ENCODE results near the gene EXOSC7. TPM values are rescaled to one million over a fixed set of nuclear protein-coding genes. Genes with fewer than 3 reads are reported as not detected.

Gene EXOSC7
- total RNA-seq, 1 experiment from 2014 or later = 88.7 TPM

DNA sequence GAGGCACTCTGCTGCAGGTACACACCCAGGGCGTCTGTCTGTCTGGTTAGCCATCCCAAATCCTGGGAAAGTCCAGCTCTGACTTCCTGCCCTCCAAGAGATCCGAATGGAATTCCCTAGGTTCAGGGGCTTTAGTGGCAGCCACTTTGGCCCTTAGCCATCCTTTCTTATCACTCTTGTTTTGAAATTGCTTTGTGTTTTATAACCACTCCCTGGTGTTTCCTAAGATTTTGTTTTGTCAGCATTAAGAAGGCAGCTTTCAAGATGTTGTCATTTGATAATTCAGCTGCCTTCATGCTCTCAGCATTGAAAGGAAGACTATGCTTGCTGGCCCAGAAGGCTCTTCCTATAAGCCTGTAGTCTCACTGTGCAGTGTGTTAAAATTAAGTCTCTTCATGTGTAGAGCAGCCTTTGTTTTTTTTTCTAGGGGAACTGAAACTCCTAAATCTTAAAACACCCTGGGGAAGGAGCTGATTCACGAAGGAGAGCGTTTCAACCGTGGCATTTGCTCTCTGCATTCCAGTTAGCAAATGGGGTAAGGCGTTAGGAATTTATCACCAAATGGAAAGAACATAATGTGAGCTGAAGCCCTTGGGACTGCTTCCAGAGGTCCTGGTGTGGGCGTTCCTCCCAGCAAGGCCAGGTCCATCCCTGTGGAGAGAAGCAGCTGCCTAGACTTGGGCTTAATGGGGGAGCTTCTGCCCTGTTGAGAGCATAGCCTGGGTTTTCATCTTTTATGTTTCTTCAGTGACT, 35.9 kb downstream of the EXOSC7 start:
- Histone ChIP-seq H3K56ac (ENCODE audit: insufficient read length, low read depth, low read length) (no peak overlapping the region), H3K4me1 (ENCODE audit: insufficient read depth, low read length) (no peaks in the 10 kb centered on the region), H4K8ac (replicated peaks; ENCODE audit: insufficient read length, low read depth, low read length) (no peak overlapping the region), H4K20me1 (ENCODE audit: control insufficient read depth, insufficient read depth, insufficient read length) (no peaks in the 10 kb centered on the region), H3K79me2 (ENCODE audit: insufficient read depth, low read length) (no peaks in the 10 kb centered on the region), H3K27ac (ENCODE audit: insufficient read length, low read depth, low read length) (no peak overlapping the region), H4K5ac (ENCODE audit: insufficient read length, low read depth, low read length) (no peak overlapping the region), H3K9ac (ENCODE audit: extremely low read depth, insufficient read length, low read length) (no peak overlapping the region), H3K27me3 (ENCODE audit: insufficient read depth, low read length) (no peaks in the 10 kb centered on the region), H3K9me3 (ENCODE audit: control insufficient read depth, low read depth, low read length) (no peaks in the 10 kb centered on the region), H3K14ac (ENCODE audit: insufficient read depth, low read length) (no peak overlapping the region), H3K4ac (ENCODE audit: low read depth, low read length) (no peak overlapping the region), H2BK20ac (ENCODE audit: low read depth, low read length, poor library complexity, severe bottlenecking) (no peak overlapping the region), H2BK5ac (ENCODE audit: insufficient read length, low read length) (no peak overlapping the region), H3K79me1 (ENCODE audit: insufficient read depth, low read depth, low read length, poor library complexity, severe bottlenecking) (no peaks in the 10 kb centered on the region), H2AK5ac (ENCODE audit: insufficient read length, low read length) (no peak overlapping the region), H3K18ac (ENCODE audit: insufficient read length, low read depth, low read length) (no peak overlapping the region), H3K23me2 (ENCODE audit: insufficient read length, low read depth, low read length, poor library complexity, severe bottlenecking) (no peaks in the 10 kb centered on the region), H3K23ac (ENCODE audit: insufficient read length, low read depth, low read length) (no peak overlapping the region), H2BK12ac (ENCODE audit: insufficient read length, low read depth, low read length) (no peak overlapping the region), H2BK15ac (ENCODE audit: low read depth, low read length) (no peak overlapping the region), H2BK120ac (ENCODE audit: low read depth, low read length, poor library complexity, severe bottlenecking) (no peak overlapping the region), H2AFZ (ENCODE audit: low read length) (no peak overlapping the region), H4K91ac (ENCODE audit: insufficient read length, low read depth, low read length) (no peak overlapping the region), H3K4me2 (ENCODE audit: insufficient read depth, insufficient read length, low read length) (no peak overlapping the region), H3T11ph (ENCODE audit: low read length) (no peak overlapping the region)
- no peak for DNase-seq
- WGBS (ENCODE audit: extremely low coverage, insufficient read length, low lambda C conversion rate) = no CpG with 5 or more reads among the region's 7 CpGs
- Mint-ChIP-seq H3K36me3 (ENCODE audit: insufficient read depth in 1 of 3, low read depth in 3 of 3) (peaks cover 34 to 58% (median 50%) of the 10 kb centered on the region in 3 experiments), H3K4me1 (peaks cover 6 to 8% of the 10 kb centered on the region in 2 experiments), H3K27ac (no peak overlapping the region; a peak in 1 of 7 replicates), H3K9me3 (no peaks in the 10 kb centered on the region), H3K4me3 (no peak overlapping the region), H3K27me3 (ENCODE audit: low read depth) (no peaks in the 10 kb centered on the region)
- TF ChIP-seq, protein P1, sequence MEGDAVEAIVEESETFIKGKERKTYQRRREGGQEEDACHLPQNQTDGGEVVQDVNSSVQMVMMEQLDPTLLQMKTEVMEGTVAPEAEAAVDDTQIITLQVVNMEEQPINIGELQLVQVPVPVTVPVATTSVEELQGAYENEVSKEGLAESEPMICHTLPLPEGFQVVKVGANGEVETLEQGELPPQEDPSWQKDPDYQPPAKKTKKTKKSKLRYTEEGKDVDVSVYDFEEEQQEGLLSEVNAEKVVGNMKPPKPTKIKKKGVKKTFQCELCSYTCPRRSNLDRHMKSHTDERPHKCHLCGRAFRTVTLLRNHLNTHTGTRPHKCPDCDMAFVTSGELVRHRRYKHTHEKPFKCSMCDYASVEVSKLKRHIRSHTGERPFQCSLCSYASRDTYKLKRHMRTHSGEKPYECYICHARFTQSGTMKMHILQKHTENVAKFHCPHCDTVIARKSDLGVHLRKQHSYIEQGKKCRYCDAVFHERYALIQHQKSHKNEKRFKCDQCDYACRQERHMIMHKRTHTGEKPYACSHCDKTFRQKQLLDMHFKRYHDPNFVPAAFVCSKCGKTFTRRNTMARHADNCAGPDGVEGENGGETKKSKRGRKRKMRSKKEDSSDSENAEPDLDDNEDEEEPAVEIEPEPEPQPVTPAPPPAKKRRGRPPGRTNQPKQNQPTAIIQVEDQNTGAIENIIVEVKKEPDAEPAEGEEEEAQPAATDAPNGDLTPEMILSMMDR (conservative IDR thresholded peaks at IDR 0.05) = no peak
